Activated T-helper 1 cell treated with Interleukin-2 at 50 U/mL for 16 hours (primary cell): Measurements from ENCODE around the gene NRP1.
A peak's percentile ranks its signal among the peaks of the same experiment; 100 is the strongest.

ENCODE experiments used
- DNase-seq: peaks from one replicate; pipeline ENCODE4 v3.0.0-alpha.2; 2020; ENCODE audit warnings: low read depth

Gene NRP1

GRCh38 chr10:33349268-33349667 is 14.8 kb upstream of the NRP1 start:
- DNase-seq: no peak

- no peak for DNase-seq
Observed at GRCh38 chr10:33347211-33347610, 12.7 kb upstream of the NRP1 start.

- no peak for DNase-seq
Observed at GRCh38 chr10:33345236-33345635, 10.8 kb upstream of the NRP1 start.

GRCh38 chr10:33344676-33345075 is 10.2 kb upstream of the NRP1 start:
- no peak for DNase-seq

- DNase-seq: no peak
Observed at GRCh38 chr10:33341637-33342036, 7.2 kb upstream of the NRP1 start.

GRCh38 chr10:33337326-33337957 is 3.0 kb upstream of the NRP1 start:
- DNase-seq: no peak

GRCh38 chr10:33336582-33337325 is 2.3 kb upstream of the NRP1 start:
- no peak for DNase-seq

- no peak for DNase-seq
Observed at GRCh38 chr10:33335801-33336581, 1.5 kb upstream of the NRP1 start.

GRCh38 chr10:33335551-33335800 is 1.0 kb upstream of the NRP1 start:
- no peak for DNase-seq

GRCh38 chr10:33334805-33335550 is 511 bp upstream of the NRP1 start:
- DNase-seq: no peak

- no peak for DNase-seq
Observed at GRCh38 chr10:33333260-33334101, 986 bp downstream of the NRP1 start.

- DNase-seq: no peak
Observed at GRCh38 chr10:33332183-33333065, 2.0 kb downstream of the NRP1 start.

- DNase-seq: no peak
Observed at GRCh38 chr10:33331379-33331694, 3.1 kb downstream of the NRP1 start.

- DNase-seq: peak; percentile 55
Observed at GRCh38 chr10:33330543-33331378, 3.7 kb downstream of the NRP1 start.

GRCh38 chr10:33329178-33329577 is 5.3 kb downstream of the NRP1 start:
- DNase-seq: no peak

- no peak for DNase-seq
Observed at GRCh38 chr10:33328253-33328652, 6.2 kb downstream of the NRP1 start.

- DNase-seq: no peak
Observed at GRCh38 chr10:33327751-33328150, 6.7 kb downstream of the NRP1 start.

- no peak for DNase-seq
Observed at GRCh38 chr10:33326933-33327332, 7.5 kb downstream of the NRP1 start.

- DNase-seq: no peak
Observed at GRCh38 chr10:33325929-33326328, 8.5 kb downstream of the NRP1 start.

GRCh38 chr10:33323721-33324120 is 10.7 kb downstream of the NRP1 start:
- no peak for DNase-seq
